ENCODE data around the gene SLC12A2. TPM values are rescaled to one million over a fixed set of nuclear protein-coding genes. Genes with fewer than 3 reads are reported as not detected.

Gene SLC12A2
- 56.1 and 109 TPM in 2 replicates for total RNA-seq

DNA sequence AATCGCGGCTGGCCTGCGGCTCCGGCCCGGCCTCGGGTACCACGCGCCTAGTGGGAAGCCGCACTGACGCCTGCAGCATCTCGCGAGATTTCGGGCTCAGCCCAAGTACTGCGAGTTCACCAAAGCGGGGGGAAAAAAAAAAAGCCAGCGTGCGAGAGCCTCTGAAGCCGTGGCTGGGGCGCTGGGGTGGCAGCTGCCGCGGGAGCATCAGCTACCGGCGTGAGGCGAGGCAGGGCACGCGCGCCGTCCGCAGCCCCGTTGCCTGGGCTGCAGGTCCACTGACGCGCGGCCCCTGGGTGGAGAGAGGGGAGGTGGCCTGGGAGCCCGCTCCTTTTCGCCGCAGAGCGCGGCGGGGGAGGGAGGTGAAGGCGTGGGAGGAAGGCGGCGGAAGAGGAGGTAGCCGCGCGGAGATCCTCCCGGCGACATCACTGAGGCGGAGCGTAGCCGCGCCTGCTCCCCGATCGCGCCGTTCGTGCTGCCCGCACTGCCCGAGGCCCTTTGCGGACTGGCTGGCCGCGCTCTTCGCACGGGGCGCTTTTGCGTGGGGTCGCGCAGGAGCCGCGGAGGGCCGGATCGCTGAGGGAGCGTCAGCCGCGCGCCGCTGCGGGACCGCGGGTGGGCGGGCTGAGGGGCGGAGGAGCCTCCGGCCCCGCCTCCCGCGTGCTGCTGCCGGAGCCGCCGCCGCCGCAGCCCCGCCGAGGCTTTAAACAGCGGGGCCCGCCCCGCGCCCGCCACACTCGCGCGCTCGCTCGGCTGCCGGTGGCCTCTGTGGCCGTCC, at the start of gene SLC12A2:
TSS of gene SLC12A2 (plus strand) at position 734 of the 778 bp plus-strand sequence. CDS start 189 bp downstream, outside the sequence.

All from thoracic aorta endothelial cell (primary cell).